Mucosa of descending colon (tissue), 3 donors: Measurements from ENCODE around the gene FNDC3B. TPM values are rescaled to one million over a fixed set of nuclear protein-coding genes. Genes with fewer than 3 reads are reported as not detected.

Source experiments
- ATAC-seq: fragments of 200-7000 bp; cut with Tn5 transposase; one replicate; pipeline ENCODE4 v1.9.1; 2020; ENCODE audit warnings: mild to moderate bottlenecking, moderate library complexity
- DNase-seq, 3 donors: peaks; one replicate each; pipeline ENCODE4 v3.0.0-alpha.2; 2020
- H3K36me3 ChIP-seq: fragments of 200-600 bp; one replicate; pipeline ENCODE4 v1.8.0; 2021; ENCODE audit warnings: low read depth, mild to moderate bottlenecking
- H3K4me1 ChIP-seq: fragments of 200-600 bp; one replicate; pipeline ENCODE4 v1.8.0; 2021; ENCODE audit warnings: low read depth, mild to moderate bottlenecking
- H3K4me3 ChIP-seq: fragments of 200-600 bp; one replicate; pipeline ENCODE4 v1.8.0; 2021; ENCODE audit warnings: mild to moderate bottlenecking
- H3K9me3 ChIP-seq: fragments of 200-600 bp; one replicate; pipeline ENCODE4 v1.8.0; 2021; ENCODE audit warnings: mild to moderate bottlenecking
- CTCF ChIP-seq: fragments of 200-600 bp; IDR thresholded peaks from one replicate; pipeline ENCODE4 v1.8.0; 2022; ENCODE audit warnings: antibody characterized with exemption, mild to moderate bottlenecking
- intact Hi-C, 2 donors: fragments of 100-400 bp; cut with DNase I in 1 of 2; cut with micrococcal nuclease in 1 of 2; formaldehyde crosslinking; loops; one replicate each; pipeline versions ENCODE4 v1.11.0 to v1.11.1; 2022; cut with DNase I, micrococcal nuclease
- total RNA-seq, 3 donors: library from RNA; stranded (reverse); fragmentation: NEBNext Ultra II Directional in 2 of 3; extraction: Animal tissue kit (Norgen Biotek cat#: 25700) in 2 of 3; gene quantifications; one replicate each; pipeline versions ENCODE4 v1.2.1 to v1.2.4, GENCODE V29; 2021 to 2023
- donor health status: DM: no; HTN: no; CAD: no; lungs with moderate emphysema.
- donor health status: DM: no; HTN: no; CAD: no.
- donor health status: DM: no; HTN: yes; CAD: no.

Gene FNDC3B
- total RNA-seq, 3 donors from 2014 or later = 107 to 132 (median 126) TPM

GRCh38 chr3:172263781-172264486, 224.6 kb downstream of the FNDC3B start:
- TF ChIP-seq CTCF = no peak
- no peaks in the 10 kb centered on the region for H3K4me1 ChIP-seq
- intact Hi-C loops = no loop called here

GRCh38 chr3:172266103-172266502, 226.7 kb downstream of the FNDC3B start:
- ATAC-seq = no peak
- no peaks in the 10 kb centered on the region for H3K36me3 ChIP-seq
- no peak for TF ChIP-seq CTCF
- H3K4me3 ChIP-seq = no peak overlapping the region
- no peak for DNase-seq
- intact Hi-C loops = no loop called here
- H3K9me3 ChIP-seq = no peaks in the 10 kb centered on the region
- no peaks in the 10 kb centered on the region for H3K4me1 ChIP-seq

More at GRCh38 chr3:172263781-172264486, 224.6 kb downstream of the FNDC3B start:
- no peak for DNase-seq
- H3K4me3 ChIP-seq = no peak overlapping the region
- no peak for ATAC-seq
- no peaks in the 10 kb centered on the region for H3K9me3 ChIP-seq
- H3K36me3 ChIP-seq = no peaks in the 10 kb centered on the region

GRCh38 chr3:172268425-172268824, 229.0 kb downstream of the FNDC3B start:
- no peak for ATAC-seq
- H3K36me3 ChIP-seq = no peaks in the 10 kb centered on the region
- no peak for DNase-seq
- no peaks in the 10 kb centered on the region for H3K9me3 ChIP-seq
- H3K4me3 ChIP-seq = no peak overlapping the region
- no peaks in the 10 kb centered on the region for H3K4me1 ChIP-seq
- intact Hi-C loops = no loop called here
- no peak for TF ChIP-seq CTCF

GRCh38 chr3:172268868-172269267, 229.5 kb downstream of the FNDC3B start:
- intact Hi-C loops = no loop called here
- no peak for TF ChIP-seq CTCF
- Histone ChIP-seq H3K4me1 (no peaks in the 10 kb centered on the region), H3K9me3 (no peaks in the 10 kb centered on the region), H3K4me3 (no peak overlapping the region), H3K36me3 (no peaks in the 10 kb centered on the region)
- ATAC-seq = no peak
- no peak for DNase-seq

GRCh38 chr3:172270557-172271166, 231.3 kb downstream of the FNDC3B start:
- Histone ChIP-seq H3K4me3 (no peak overlapping the region), H3K36me3 (no peaks in the 10 kb centered on the region), H3K4me1 (no peaks in the 10 kb centered on the region), H3K9me3 (no peaks in the 10 kb centered on the region)
- DNase-seq (no peak), ATAC-seq (no peak)
- TF ChIP-seq CTCF = no peak
- intact Hi-C loops = no loop called here
